IMR-90 (cell line): ENCODE data around the gene HARS1. TPM values are rescaled to one million over a fixed set of nuclear protein-coding genes. Genes with fewer than 3 reads are reported as not detected.

Experiments used
- ATAC-seq: fragments of 200-7000 bp; cut with Tn5 transposase; 2 replicates; pipeline ENCODE4 v1.9.1; 2020; ENCODE audit warnings: low read depth, mild to moderate bottlenecking, moderate library complexity
- BruUV-seq: library from RNA; stranded (reverse); fragments of 400-500 nt; replicated peaks from 2 replicates; lab custom pipeline; 2021; lab: Mats Ljungman, UMichigan
- CTCF ChIA-PET: fragments of 300-600 bp; formaldehyde crosslinking; extraction: SDS; loops from one replicate; lab custom pipeline; 2021; ENCODE audit warnings: antibody characterized with exemption; lab: Yijun Ruan, JAX
- POLR2A ChIA-PET: fragments of 300-600 bp; sonication (Branson Sonifier 250); formaldehyde crosslinking; loops from one replicate; lab custom pipeline; 2022; ENCODE audit warnings: antibody characterized with exemption; ENCODE audit not compliant: unreplicated experiment; lab: Charles Lee
- DNase-seq: peaks from one replicate; pipeline ENCODE4 v3.0.0; 2013
- H2AFZ ChIP-seq: replicated peaks from 2 replicates; pipeline ENCODE3; 2013; ENCODE audit warnings: low read length, mild to moderate bottlenecking; ENCODE audit not compliant: poor library complexity
- H2AK5ac ChIP-seq: 2 replicates; pipeline ENCODE4 v1.6.1; 2013; ENCODE audit warnings: low read depth, low read length, inconsistent platforms
- H2AK9ac ChIP-seq: replicated peaks from 2 replicates; pipeline ENCODE3; 2013; ENCODE audit warnings: mild to moderate bottlenecking, low read depth, low read length, moderate library complexity; ENCODE audit not compliant: poor library complexity
- H2BK120ac ChIP-seq: 2 replicates; pipeline ENCODE4 v1.6.1; 2013; ENCODE audit warnings: low read depth, low read length, inconsistent platforms
- H2BK15ac ChIP-seq: 3 replicates; pipeline ENCODE4 v1.6.1; 2013; ENCODE audit warnings: low read depth, low read length, inconsistent platforms
- H2BK20ac ChIP-seq: 2 replicates; pipeline ENCODE4 v1.6.1; 2013; ENCODE audit warnings: low read depth, mild to moderate bottlenecking, inconsistent platforms, low read length, moderate library complexity
- H2BK5ac ChIP-seq: 2 replicates; pipeline ENCODE4 v1.6.1; 2013; ENCODE audit warnings: mild to moderate bottlenecking, low read depth, low read length, inconsistent platforms; ENCODE audit not compliant: poor library complexity, severe bottlenecking
- H3K14ac ChIP-seq: replicated peaks from 2 replicates; pipeline ENCODE4 v1.6.1; 2013; ENCODE audit warnings: low read depth, low read length, inconsistent platforms
- H3K18ac ChIP-seq: 2 replicates; pipeline ENCODE4 v1.6.1; 2013; ENCODE audit warnings: low read depth, low read length, control low read depth
- H3K23ac ChIP-seq: 2 replicates; pipeline ENCODE4 v1.6.1; 2013; ENCODE audit warnings: low read depth, low read length, inconsistent platforms
- H3K27ac ChIP-seq: 2 replicates; pipeline ENCODE4 v1.5.1; 2013; ENCODE audit warnings: mild to moderate bottlenecking, control low read depth, low read length; ENCODE audit not compliant: insufficient read depth
- H3K27me3 ChIP-seq: 2 replicates; pipeline ENCODE4 v1.6.1; 2013; ENCODE audit warnings: low read length; ENCODE audit not compliant: control insufficient read depth, insufficient read depth
- H3K36me3 ChIP-seq: 2 replicates; pipeline ENCODE4 v1.6.1; 2013; ENCODE audit warnings: low read length, mixed read lengths; ENCODE audit not compliant: control insufficient read depth, insufficient read depth
- H3K4ac ChIP-seq: 2 replicates; pipeline ENCODE4 v1.6.1; 2013; ENCODE audit warnings: low read depth, low read length, inconsistent platforms
- H3K4me1 ChIP-seq: 2 replicates; pipeline ENCODE4 v1.6.1; 2013; ENCODE audit warnings: low read length, mixed read lengths; ENCODE audit not compliant: control insufficient read depth, insufficient read depth
- H3K4me2 ChIP-seq: 2 replicates; pipeline ENCODE4 v1.6.1; 2013; ENCODE audit warnings: low read depth, mild to moderate bottlenecking, control low read depth, low read length, moderate library complexity
- H3K4me3 ChIP-seq: 2 replicates; pipeline ENCODE4 v1.5.1; 2013; ENCODE audit warnings: low read depth, mild to moderate bottlenecking, control low read depth, low read length, moderate library complexity; ENCODE audit not compliant: insufficient read depth
- H3K56ac ChIP-seq: 2 replicates; pipeline ENCODE4 v1.6.1; 2013; ENCODE audit warnings: low read length, inconsistent platforms; ENCODE audit not compliant: insufficient read depth; ENCODE audit errors: extremely low read depth
- H3K79me1 ChIP-seq, 2 experiments: 2 replicates each; pipeline ENCODE4 v1.6.1; 2013; ENCODE audit warnings: low read length in 2 of 2, inconsistent platforms in 1 of 2, low read depth in 1 of 2
- H3K9ac ChIP-seq: 2 replicates; pipeline ENCODE4 v1.6.1; 2013; ENCODE audit warnings: low read depth, low read length, control low read depth
- H3K9me1 ChIP-seq: 2 replicates; pipeline ENCODE4 v1.6.1; 2013; ENCODE audit warnings: low read length, inconsistent platforms; ENCODE audit not compliant: insufficient read depth
- H3K9me3 ChIP-seq: 2 replicates; pipeline ENCODE4 v1.6.1; 2013; ENCODE audit warnings: low read length; ENCODE audit not compliant: control insufficient read depth, insufficient read depth
- H4K20me1 ChIP-seq: 2 replicates; pipeline ENCODE4 v1.6.1; 2013; ENCODE audit warnings: low read length, inconsistent platforms; ENCODE audit not compliant: insufficient read depth
- H4K5ac ChIP-seq: 2 replicates; pipeline ENCODE4 v1.6.1; 2013; ENCODE audit warnings: mild to moderate bottlenecking, low read depth, low read length, control low read depth
- H4K8ac ChIP-seq, 2 experiments: 2 replicates each; pipeline ENCODE4 v1.6.1; 2013; ENCODE audit warnings: low read depth in 2 of 2, low read length in 2 of 2, control low read depth in 1 of 2, inconsistent platforms in 1 of 2
- H4K91ac ChIP-seq: 2 replicates; pipeline ENCODE4 v1.6.1; 2013; ENCODE audit warnings: low read depth, low read length, inconsistent platforms; ENCODE audit not compliant: insufficient read depth
- CHD1 ChIP-seq: IDR thresholded peaks from 2 replicates; pipeline ENCODE4 v1.6.1; 2012; ENCODE audit warnings: low read depth, low read length, improper control_type of control experiment
- MXI1 ChIP-seq: IDR thresholded peaks from 2 replicates; pipeline ENCODE4 v1.6.1; 2012; ENCODE audit warnings: low read depth, mild to moderate bottlenecking, low read length, moderate library complexity, borderline replicate concordance
- POLR2A ChIP-seq: IDR thresholded peaks from 2 replicates; pipeline ENCODE4 v1.6.1; 2012; ENCODE audit warnings: mild to moderate bottlenecking, low read depth, low read length
- WGBS, 2 experiments: methylation state at CpG; one replicate each; pipeline versions ENCODE4 v1.1.5 to v1.1.7; 2013; ENCODE audit warnings: missing lambda C conversion rate in 2 of 2; ENCODE audit not compliant: insufficient read length in 1 of 2; ENCODE audit errors: extremely low coverage in 2 of 2; 5-methylcytosine and 5-hydroxymethylcytosine counted together
- dilution Hi-C: fragments of 300-500 bp; cut with HindIII; formaldehyde crosslinking; loops from one replicate; pipeline ENCODE4 v1.14.3; 2018; ENCODE audit warnings: low sequenced_read_pairs; ENCODE audit not compliant: unreplicated experiment
- in situ Hi-C: fragments of 300-500 bp; cut with MboI; formaldehyde crosslinking; loops from 3 replicates; pipeline ENCODE4 v1.14.3; 2019; ENCODE audit warnings: low sequenced_read_pairs, inconsistent platforms, mixed read lengths
- intact Hi-C: fragments of 100-400 bp; cut with micrococcal nuclease; formaldehyde crosslinking; loops from 2 replicates; pipeline ENCODE4 v1.10.0; 2022
- polyA plus RNA-seq, 3 experiments: library from polyadenylated mRNA; depleted of rRNA; stranded (reverse); fragments of >200 nt; gene quantifications; 2 replicates each; pipeline ENCODE4 v1.2.3, GENCODE V29; 2012; ENCODE audit warnings: low replicate concordance in 1 of 3
- total RNA-seq: library from RNA; depleted of rRNA; stranded (reverse); fragments of >200 nt; gene quantifications from 2 replicates; pipeline ENCODE4 v1.2.3, GENCODE V29; 2012
- TF ChIP-seq, protein P1 (sequence below): fragments of 150-350 bp; IDR thresholded peaks from 2 replicates; pipeline ENCODE4 v1.6.1; 2017; ENCODE audit warnings: mild to moderate bottlenecking, antibody characterized with exemption, low read length, low read depth
- TF ChIP-seq, protein P2 (sequence below): fragments of 150-350 bp; IDR thresholded peaks from 2 replicates; pipeline ENCODE4 v1.6.1; 2016; ENCODE audit warnings: low read depth, mild to moderate bottlenecking, low read length, moderate library complexity, borderline replicate concordance

The HARS1 gene
- total and polyA plus RNA-seq, 2 of the 4 experiments (the other 2 are of a cell fraction) = 97.6 to 141 TPM

DNA sequence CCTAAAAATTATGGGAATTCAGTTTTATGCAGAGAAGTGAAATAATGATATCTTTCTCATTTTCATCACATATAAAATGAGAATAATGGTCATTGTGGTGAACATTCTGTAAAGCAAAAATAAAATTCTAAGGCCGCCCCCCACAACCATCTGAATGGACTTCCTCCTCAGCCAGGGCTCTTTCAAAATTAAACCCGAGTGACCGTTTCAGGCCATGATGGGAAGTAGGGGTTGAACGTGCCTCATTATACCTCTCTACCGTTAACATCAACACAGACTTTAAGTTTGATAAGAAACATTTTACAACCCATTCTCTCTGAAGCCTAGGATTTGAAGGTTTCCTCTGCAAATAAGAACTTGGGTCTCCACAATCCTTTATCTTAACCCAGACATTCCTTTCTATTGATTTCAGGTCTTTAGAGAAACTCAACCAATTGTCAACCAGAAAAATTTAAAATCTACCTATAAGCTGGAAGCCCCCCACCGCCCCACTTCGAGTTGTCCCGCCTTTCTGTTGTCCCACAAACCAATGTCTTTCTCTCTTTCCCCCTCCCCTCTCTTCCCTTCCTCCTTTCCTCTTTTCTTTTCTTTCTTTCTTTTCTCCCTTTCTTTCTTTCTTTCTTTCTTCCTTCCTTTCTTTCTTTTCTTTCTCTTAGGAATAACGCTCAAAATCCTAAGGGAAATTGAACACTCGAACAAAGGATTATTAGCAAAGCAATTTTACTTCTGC lies 53.6 kb downstream of the HARS1 start:
- dilution Hi-C loops (no loop called here), in situ Hi-C loops (no loop called here), intact Hi-C loops (loop anchor here (2.0 to 10.0 kb wide), 2 partner anchors 91 to 393 kb away; partner anchors contain the start of gene EIF4EBP3)
- no peak overlapping the region for H2BK120ac ChIP-seq
- no peak overlapping the region for H2AFZ ChIP-seq
- H3K4me1 ChIP-seq = peaks cover 6% of the 10 kb centered on the region
- WGBS, 2 experiments = 82% methylated on average over 3 of the region's 10 CpGs; no CpG with 5 or more reads in 1 of the 2 experiments
- H3K9ac ChIP-seq = no peak overlapping the region
- no peak overlapping the region for H4K5ac ChIP-seq
- H3K27me3 ChIP-seq = no peaks in the 10 kb centered on the region
- no peak overlapping the region for H3K4me2 ChIP-seq
- POLR2A ChIA-PET = no interaction called here
- no peak overlapping the region for H2AK5ac ChIP-seq
- DNase-seq = no peak
- H3K4me3 ChIP-seq = no peak overlapping the region
- H3K56ac ChIP-seq = no peak overlapping the region
- no peaks in the 10 kb centered on the region for H4K20me1 ChIP-seq
- ATAC-seq = no peak
- CTCF ChIA-PET = no interaction called here
- peaks cover 4% of the 10 kb centered on the region for H3K9me1 ChIP-seq
- no peak overlapping the region for H2AK9ac ChIP-seq
- no peak overlapping the region for H2BK5ac ChIP-seq
- H4K91ac ChIP-seq = no peak overlapping the region
- no peak overlapping the region for H3K27ac ChIP-seq
- H3K18ac ChIP-seq = no peak overlapping the region
- peaks cover 7% of the 10 kb centered on the region for H3K36me3 ChIP-seq
- TF ChIP-seq CHD1 = no peak
- TF ChIP-seq, protein P1, sequence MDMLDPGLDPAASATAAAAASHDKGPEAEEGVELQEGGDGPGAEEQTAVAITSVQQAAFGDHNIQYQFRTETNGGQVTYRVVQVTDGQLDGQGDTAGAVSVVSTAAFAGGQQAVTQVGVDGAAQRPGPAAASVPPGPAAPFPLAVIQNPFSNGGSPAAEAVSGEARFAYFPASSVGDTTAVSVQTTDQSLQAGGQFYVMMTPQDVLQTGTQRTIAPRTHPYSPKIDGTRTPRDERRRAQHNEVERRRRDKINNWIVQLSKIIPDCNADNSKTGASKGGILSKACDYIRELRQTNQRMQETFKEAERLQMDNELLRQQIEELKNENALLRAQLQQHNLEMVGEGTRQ = no peak
- no peak for TF ChIP-seq MXI1
- TF ChIP-seq, protein P2, sequence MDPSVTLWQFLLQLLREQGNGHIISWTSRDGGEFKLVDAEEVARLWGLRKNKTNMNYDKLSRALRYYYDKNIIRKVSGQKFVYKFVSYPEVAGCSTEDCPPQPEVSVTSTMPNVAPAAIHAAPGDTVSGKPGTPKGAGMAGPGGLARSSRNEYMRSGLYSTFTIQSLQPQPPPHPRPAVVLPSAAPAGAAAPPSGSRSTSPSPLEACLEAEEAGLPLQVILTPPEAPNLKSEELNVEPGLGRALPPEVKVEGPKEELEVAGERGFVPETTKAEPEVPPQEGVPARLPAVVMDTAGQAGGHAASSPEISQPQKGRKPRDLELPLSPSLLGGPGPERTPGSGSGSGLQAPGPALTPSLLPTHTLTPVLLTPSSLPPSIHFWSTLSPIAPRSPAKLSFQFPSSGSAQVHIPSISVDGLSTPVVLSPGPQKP = no peak
- no peak for TF ChIP-seq POLR2A
- no peak overlapping the region for H4K8ac ChIP-seq
- no peak overlapping the region for H3K4ac ChIP-seq
- H3K9me3 ChIP-seq = no peaks in the 10 kb centered on the region
- no peak overlapping the region for H2BK15ac ChIP-seq
- H2BK20ac ChIP-seq = no peak overlapping the region
- H3K79me1 ChIP-seq = peaks cover 6 to 24% of the 10 kb centered on the region in 2 experiments
- no TSS peak for BruUV-seq
- H3K23ac ChIP-seq = no peak overlapping the region
- no peak overlapping the region for H3K14ac ChIP-seq
